Stimulated activated CD8-positive, alpha-beta memory T cell treated with anti-CD3 and anti-CD28 coated beads, Interleukin-4, amount 100 ng/mL, for 4 hours (primary cell): ENCODE data around the gene MVB12B.

ENCODE experiments used
- DNase-seq, 2 donors: peaks; one replicate each; pipeline ENCODE4 v3.0.0-alpha.2; 2020; ENCODE audit warnings: low read depth in 2 of 2, low spot score in 1 of 2

MVB12B gene

GRCh38 chr9:126423142-126423915, 96.7 kb downstream of the MVB12B start:
- no peak for DNase-seq

- DNase-seq: no peak
These were observed 97.2 kb downstream of the MVB12B start for GRCh38 chr9:126423916-126424185.

GRCh38 chr9:126424511-126424910, 97.9 kb downstream of the MVB12B start:
- DNase-seq: no peak

GRCh38 chr9:126428534-126429175, 102.0 kb downstream of the MVB12B start:
- no peak for DNase-seq

- DNase-seq: no peak
These were observed 102.6 kb downstream of the MVB12B start for GRCh38 chr9:126429190-126429589.

GRCh38 chr9:126430124-126430523, 103.5 kb downstream of the MVB12B start:
- DNase-seq: no peak

GRCh38 chr9:126431077-126431742, 104.6 kb downstream of the MVB12B start:
- DNase-seq: no peak

- no peak for DNase-seq
These were observed 106.0 kb downstream of the MVB12B start for GRCh38 chr9:126432659-126433058.

- DNase-seq: no peak
These were observed 108.5 kb downstream of the MVB12B start for GRCh38 chr9:126435105-126435504.

GRCh38 chr9:126435626-126436025, 109.0 kb downstream of the MVB12B start:
- DNase-seq: no peak

- DNase-seq: no peak
These were observed 110.1 kb downstream of the MVB12B start for GRCh38 chr9:126436545-126437267.

- no peak for DNase-seq
These were observed 110.6 kb downstream of the MVB12B start for GRCh38 chr9:126437268-126437666.

GRCh38 chr9:126437701-126438100, 111.1 kb downstream of the MVB12B start:
- DNase-seq: no peak

GRCh38 chr9:126438741-126439401, 112.2 kb downstream of the MVB12B start:
- no peak for DNase-seq

- DNase-seq: no peak
These were observed 112.8 kb downstream of the MVB12B start for GRCh38 chr9:126439402-126439765.

GRCh38 chr9:126439883-126440653, 113.4 kb downstream of the MVB12B start:
- DNase-seq: no peak

- no peak for DNase-seq
These were observed 114.3 kb downstream of the MVB12B start for GRCh38 chr9:126440940-126441339.

- DNase-seq: no peak
These were observed 116.0 kb downstream of the MVB12B start for GRCh38 chr9:126442636-126443035.

- DNase-seq: no peak
These were observed 116.5 kb downstream of the MVB12B start for GRCh38 chr9:126443144-126443543.

GRCh38 chr9:126448136-126448535, 121.5 kb downstream of the MVB12B start:
- no peak for DNase-seq
